Lower lobe of right lung (tissue), 2 donors: ENCODE measurements around the gene MAP3K2. TPM values are rescaled to one million over a fixed set of nuclear protein-coding genes. Genes with fewer than 3 reads are reported as not detected.
A peak's percentile ranks its signal among the peaks of the same experiment; 100 is the strongest.
"Not testable (repeated sequence)": the region's sequence is repeated elsewhere in the genome, so short reads cannot be mapped to it uniquely, and the experiment has no call there.

Source experiments
- ATAC-seq, 2 donors: fragments of 200-7000 bp; cut with Tn5 transposase; one replicate each; pipeline ENCODE4 v1.9.1; 2020 to 2022; ENCODE audit warnings: mild to moderate bottlenecking in 2 of 2, moderate library complexity in 2 of 2
- DNase-seq: peaks from one replicate; pipeline ENCODE4 v3.0.0-alpha.2; 2020
- H3K27ac ChIP-seq: fragments of 200-600 bp; one replicate; pipeline ENCODE4 v1.8.0; 2022
- H3K27me3 ChIP-seq: fragments of 200-600 bp; one replicate; pipeline ENCODE4 v1.8.0; 2022; ENCODE audit warnings: low read depth
- H3K36me3 ChIP-seq: fragments of 200-600 bp; one replicate; pipeline ENCODE4 v1.8.0; 2022; ENCODE audit warnings: mild to moderate bottlenecking
- H3K4me1 ChIP-seq: fragments of 200-600 bp; one replicate; pipeline ENCODE4 v1.8.0; 2022
- H3K4me3 ChIP-seq: fragments of 200-600 bp; one replicate; pipeline ENCODE4 v1.8.0; 2022; ENCODE audit warnings: mild to moderate bottlenecking
- H3K9me3 ChIP-seq: fragments of 200-600 bp; one replicate; pipeline ENCODE4 v1.8.0; 2022
- intact Hi-C: fragments of 100-400 bp; cut with DNase I; formaldehyde crosslinking; loops from one replicate; pipeline ENCODE4 v1.11.0; 2022
- total RNA-seq: library from RNA; stranded (reverse); fragmentation: NEBNext Ultra II Directional; extraction: Animal tissue kit (Norgen Biotek cat#: 25700); gene quantifications from one replicate; pipeline ENCODE4 v1.2.1, GENCODE V29; 2021
- TF ChIP-seq, protein P1 (sequence below): fragments of 200-600 bp; IDR thresholded peaks from one replicate; pipeline ENCODE4 v1.8.0; 2022; ENCODE audit warnings: antibody characterized with exemption, mild to moderate bottlenecking
- donor health status: DM: no; HTN: yes; CAD: no; lungs with severe emphysema.

Gene MAP3K2
- total RNA-seq, 1 donor from 2014 or later, result 78.4 TPM

GRCh38 chr2:127355407-127356008 lies 32.3 kb downstream of the MAP3K2 start:
- H3K27ac ChIP-seq, result no peak overlapping the region
- no peaks in the 10 kb centered on the region for H3K9me3 ChIP-seq
- no peak for DNase-seq
- TF ChIP-seq, protein P1, sequence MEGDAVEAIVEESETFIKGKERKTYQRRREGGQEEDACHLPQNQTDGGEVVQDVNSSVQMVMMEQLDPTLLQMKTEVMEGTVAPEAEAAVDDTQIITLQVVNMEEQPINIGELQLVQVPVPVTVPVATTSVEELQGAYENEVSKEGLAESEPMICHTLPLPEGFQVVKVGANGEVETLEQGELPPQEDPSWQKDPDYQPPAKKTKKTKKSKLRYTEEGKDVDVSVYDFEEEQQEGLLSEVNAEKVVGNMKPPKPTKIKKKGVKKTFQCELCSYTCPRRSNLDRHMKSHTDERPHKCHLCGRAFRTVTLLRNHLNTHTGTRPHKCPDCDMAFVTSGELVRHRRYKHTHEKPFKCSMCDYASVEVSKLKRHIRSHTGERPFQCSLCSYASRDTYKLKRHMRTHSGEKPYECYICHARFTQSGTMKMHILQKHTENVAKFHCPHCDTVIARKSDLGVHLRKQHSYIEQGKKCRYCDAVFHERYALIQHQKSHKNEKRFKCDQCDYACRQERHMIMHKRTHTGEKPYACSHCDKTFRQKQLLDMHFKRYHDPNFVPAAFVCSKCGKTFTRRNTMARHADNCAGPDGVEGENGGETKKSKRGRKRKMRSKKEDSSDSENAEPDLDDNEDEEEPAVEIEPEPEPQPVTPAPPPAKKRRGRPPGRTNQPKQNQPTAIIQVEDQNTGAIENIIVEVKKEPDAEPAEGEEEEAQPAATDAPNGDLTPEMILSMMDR, result peak; percentile 51
- intact Hi-C loops, result no loop called here
- no peaks in the 10 kb centered on the region for H3K27me3 ChIP-seq
- H3K4me1 ChIP-seq, result peaks cover 25% of the 10 kb centered on the region
- H3K36me3 ChIP-seq, result no peaks in the 10 kb centered on the region
- ATAC-seq, result peak in 1 of 2 donors; percentile 77
- no peak overlapping the region for H3K4me3 ChIP-seq

DNA sequence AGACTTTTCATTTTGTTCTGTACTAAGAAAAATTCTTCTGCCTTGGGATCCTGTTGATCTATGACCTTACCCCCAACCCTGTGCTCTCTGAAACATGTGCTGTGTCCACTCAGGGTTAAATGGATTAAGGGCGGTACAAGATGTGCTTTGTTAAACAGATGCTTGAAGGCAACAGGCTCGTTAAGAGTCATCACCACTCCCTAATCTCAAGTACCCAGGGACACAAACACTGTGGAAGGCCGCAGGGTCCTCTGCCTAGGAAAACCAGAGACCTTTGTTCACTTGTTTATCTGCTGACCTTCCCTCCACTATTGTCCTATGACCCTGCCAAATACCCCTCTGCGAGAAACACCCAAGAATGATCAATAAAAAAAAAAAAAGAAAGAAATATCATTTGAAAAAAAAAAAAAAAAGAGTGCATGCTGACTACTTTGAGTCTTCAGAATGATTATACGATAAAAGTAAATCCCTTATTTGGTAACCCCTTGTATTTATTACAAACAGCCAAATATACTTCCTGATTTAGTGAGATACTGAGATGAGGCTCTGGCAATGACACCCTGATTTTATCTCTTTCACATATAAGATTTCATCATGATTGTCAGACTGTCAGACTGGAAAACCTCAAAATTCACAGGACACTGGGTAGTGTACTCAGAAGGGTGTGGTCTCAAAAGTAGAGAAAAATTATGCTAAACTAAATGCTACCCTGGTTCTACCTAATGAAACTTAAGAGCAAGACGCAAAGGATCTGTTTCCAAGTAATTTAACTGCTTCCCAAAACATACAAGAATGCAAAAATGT lies 33.7 kb downstream of the MAP3K2 start:
- H3K4me3 ChIP-seq, H3K27ac ChIP-seq, intact Hi-C loops, DNase-seq, H3K9me3 ChIP-seq, H3K36me3 ChIP-seq, H3K27me3 ChIP-seq: not testable (repeated sequence)
- peak in 1 of 2 donors; percentile 59 for ATAC-seq
- H3K4me1 ChIP-seq, result peaks cover 27% of the 10 kb centered on the region

- H3K27me3 ChIP-seq, intact Hi-C loops, DNase-seq: not testable (repeated sequence)
These were observed 34.6 kb downstream of the MAP3K2 start for GRCh38 chr2:127353223-127353622.

DNA sequence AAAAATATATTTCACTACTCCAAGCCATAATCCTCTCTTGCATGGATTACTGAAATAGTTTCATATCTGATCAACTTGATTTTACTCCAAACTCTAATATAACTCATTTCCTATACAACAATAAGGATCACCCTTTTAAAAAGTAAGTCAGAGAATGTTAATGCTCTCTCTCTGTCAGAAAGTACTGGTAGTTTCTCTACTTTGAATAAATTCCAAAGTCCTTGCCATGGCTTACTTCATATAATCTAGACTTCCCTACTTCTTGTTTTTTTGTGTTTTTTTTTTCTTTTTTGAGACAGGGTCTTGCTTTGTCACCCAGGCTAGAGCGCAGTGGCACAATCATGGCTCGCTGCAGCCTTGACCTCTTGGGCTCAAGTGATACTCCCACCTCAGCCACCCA lies 36.2 kb downstream of the MAP3K2 start:
- H3K27ac ChIP-seq, result no peak overlapping the region
- DNase-seq, result no peak
- H3K36me3 ChIP-seq, result no peaks in the 10 kb centered on the region
- H3K27me3 ChIP-seq, result no peaks in the 10 kb centered on the region
- TF ChIP-seq, protein P1, result no peak
- intact Hi-C loops, result no loop called here
- ATAC-seq, result no peak
- peaks cover 38% of the 10 kb centered on the region for H3K4me1 ChIP-seq
- no peaks in the 10 kb centered on the region for H3K9me3 ChIP-seq
- no peak overlapping the region for H3K4me3 ChIP-seq

More at GRCh38 chr2:127353223-127353622, 34.6 kb downstream of the MAP3K2 start:
- ATAC-seq, H3K36me3 ChIP-seq, H3K9me3 ChIP-seq, H3K4me3 ChIP-seq, H3K27ac ChIP-seq: not testable (repeated sequence)
- peaks cover 35% of the 10 kb centered on the region for H3K4me1 ChIP-seq

GRCh38 chr2:127348426-127349000 lies 39.3 kb downstream of the MAP3K2 start:
- TF ChIP-seq, protein P1, result no peak
- Histone ChIP-seq H3K9me3 (no peaks in the 10 kb centered on the region), H3K36me3 (no peaks in the 10 kb centered on the region), H3K27me3 (no peaks in the 10 kb centered on the region), H3K4me3 (no peak overlapping the region), H3K27ac (no peak overlapping the region), H3K4me1 (peaks cover 23% of the 10 kb centered on the region)
- DNase-seq (no peak), ATAC-seq (peak in 1 of 2 donors; percentile 47)
- intact Hi-C loops, result no loop called here

DNA sequence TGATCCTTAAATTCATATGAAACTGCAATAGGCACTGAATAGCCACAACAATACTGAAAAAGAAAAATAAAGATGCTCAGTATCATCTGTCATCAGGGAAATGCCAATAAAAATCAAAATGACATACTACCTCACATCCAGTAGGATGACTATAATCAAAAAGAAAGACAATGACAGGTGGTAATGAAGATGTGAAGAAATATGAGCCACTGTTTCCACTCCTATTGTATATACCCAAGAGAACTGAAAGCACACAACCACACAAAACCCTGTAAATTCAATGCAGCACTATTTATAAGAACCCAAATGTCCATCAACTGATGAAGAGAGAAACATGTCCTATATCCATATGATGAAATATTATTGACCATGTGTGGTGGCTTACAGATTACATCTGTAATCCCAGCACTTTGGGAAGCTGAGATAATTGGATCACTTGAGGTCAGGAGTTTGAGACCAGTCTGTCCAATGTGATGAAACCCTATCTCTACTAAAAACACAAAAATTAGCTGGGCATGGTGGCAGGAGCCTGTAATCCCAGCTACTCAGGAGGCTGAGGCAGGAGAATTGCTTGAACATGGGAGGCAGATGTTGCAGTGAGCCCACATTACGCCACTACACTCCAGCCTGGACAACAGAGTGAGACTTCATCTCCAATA lies 39.9 kb downstream of the MAP3K2 start:
- no peak for ATAC-seq
- TF ChIP-seq, protein P1, result no peak

More for the DNA sequence above, 39.9 kb downstream of the MAP3K2 start:
- no peak overlapping the region for H3K4me3 ChIP-seq
- H3K27ac ChIP-seq, result no peak overlapping the region
- intact Hi-C loops, result no loop called here
- H3K36me3 ChIP-seq, result no peaks in the 10 kb centered on the region
- peaks cover 23% of the 10 kb centered on the region for H3K4me1 ChIP-seq
- DNase-seq, result no peak
- H3K9me3 ChIP-seq, result no peaks in the 10 kb centered on the region
- H3K27me3 ChIP-seq, result no peaks in the 10 kb centered on the region
